HEK293 (cell line): Measurements from ENCODE around the gene RER1.

Experiments used
- CTCF ChIA-PET: fragments of 350-600 bp; formaldehyde crosslinking; extraction: SDS; loops from one replicate; lab custom pipeline; 2021; ENCODE audit warnings: antibody characterized with exemption; lab: Yijun Ruan, JAX
- POLR2A ChIA-PET: fragments of 300-600 bp; formaldehyde crosslinking; extraction: SDS; loops from one replicate; lab custom pipeline; 2020; ENCODE audit warnings: antibody characterized with exemption, inconsistent platforms; lab: Yijun Ruan, JAX
- H3K27ac ChIP-seq: fragments of 200-500 bp; sonication (Bioruptor generic); 2 replicates; pipeline ENCODE4 v1.5.1; 2014; ENCODE audit warnings: low read depth, low read length, control low read depth, inconsistent platforms; ENCODE audit errors: extremely low read depth
- H3K36me3 ChIP-seq, 2 experiments: fragments of 200-500 bp in 1 of 2; sonication (Bioruptor generic) in 1 of 2; 1 replicate in 1 of 2; 2 replicates in 1 of 2; pipeline ENCODE4 v1.5.1; 2014 to 2017; ENCODE audit warnings: inconsistent platforms in 2 of 2, low read length in 2 of 2; ENCODE audit not compliant: control insufficient read depth in 2 of 2, insufficient read depth in 1 of 2
- H3K4me1 ChIP-seq: fragments of 200-500 bp; sonication (Bioruptor generic); 2 replicates; pipeline ENCODE4 v1.5.1; 2014; ENCODE audit warnings: mild to moderate bottlenecking, low read length, inconsistent platforms; ENCODE audit not compliant: control insufficient read depth, insufficient read depth
- H3K4me3 ChIP-seq: 2 replicates; pipeline ENCODE4 v1.5.1; 2011; ENCODE audit warnings: low read depth, mild to moderate bottlenecking, control low read depth, low read length, moderate library complexity
- H3K9me3 ChIP-seq: fragments of 200-500 bp; sonication (Bioruptor generic); 2 replicates; pipeline ENCODE4 v1.5.1; 2014; ENCODE audit warnings: low read depth, low read length, inconsistent platforms; ENCODE audit not compliant: control insufficient read depth, insufficient read depth
- GLI2 ChIP-seq: fragments of 450-650 bp; formaldehyde crosslinking; IDR thresholded peaks from 2 replicates; pipeline ENCODE4; 2017; ENCODE audit warnings: missing biosample characterization, missing genetic modification characterization, low read depth, borderline replicate concordance
- KLF16 ChIP-seq: fragments of 450-650 bp; formaldehyde crosslinking; IDR thresholded peaks from 2 replicates; pipeline ENCODE4 v1.5.1; 2017; ENCODE audit warnings: missing biosample characterization, missing genetic modification characterization
- MYNN ChIP-seq: fragments of 450-650 bp; formaldehyde crosslinking; IDR thresholded peaks from 2 replicates; pipeline ENCODE4 v1.5.1; 2016; ENCODE audit warnings: missing biosample characterization, missing genetic modification characterization, borderline replicate concordance
- REPIN1 ChIP-seq: fragments of 450-650 bp; formaldehyde crosslinking; IDR thresholded peaks from 2 replicates; pipeline ENCODE4 v1.5.1; 2017; ENCODE audit warnings: missing biosample characterization, missing genetic modification characterization, low read depth
- ZBTB20 ChIP-seq: fragments of 450-650 bp; formaldehyde crosslinking; IDR thresholded peaks from 2 replicates; pipeline ENCODE4 v1.5.1; 2016; ENCODE audit warnings: missing biosample characterization, missing genetic modification characterization
- ZBTB8A ChIP-seq: fragments of 450-650 bp; formaldehyde crosslinking; IDR thresholded peaks from 2 replicates; pipeline ENCODE4 v1.5.1; 2016; ENCODE audit warnings: missing biosample characterization, missing genetic modification characterization
- ZFHX2 ChIP-seq: fragments of 450-650 bp; formaldehyde crosslinking; conservative IDR thresholded peaks from 2 replicates; pipeline ENCODE4 v1.5.1; 2016; ENCODE audit warnings: missing biosample characterization, missing genetic modification characterization
- ZFP41 ChIP-seq: fragments of 450-650 bp; formaldehyde crosslinking; IDR thresholded peaks from 2 replicates; pipeline ENCODE4 v1.5.1; 2016; ENCODE audit warnings: missing biosample characterization, missing genetic modification characterization, borderline replicate concordance
- ZNF10 ChIP-seq: fragments of 450-650 bp; formaldehyde crosslinking; IDR thresholded peaks from 2 replicates; pipeline ENCODE4 v1.5.1; 2017; ENCODE audit warnings: missing biosample characterization, missing genetic modification characterization
- ZNF157 ChIP-seq: fragments of 450-650 bp; formaldehyde crosslinking; IDR thresholded peaks from 2 replicates; pipeline ENCODE4 v1.5.1; 2016; ENCODE audit warnings: missing biosample characterization, missing genetic modification characterization
- ZNF19 ChIP-seq: fragments of 450-650 bp; formaldehyde crosslinking; IDR thresholded peaks from 2 replicates; pipeline ENCODE4; 2016; ENCODE audit warnings: missing biosample characterization, missing genetic modification characterization, low read depth
- ZNF2 ChIP-seq: fragments of 450-650 bp; formaldehyde crosslinking; IDR thresholded peaks from 2 replicates; pipeline ENCODE4 v1.5.1; 2016; ENCODE audit warnings: missing biosample characterization, missing genetic modification characterization
- ZNF223 ChIP-seq: fragments of 450-650 bp; formaldehyde crosslinking; IDR thresholded peaks from 2 replicates; pipeline ENCODE4 v1.5.1; 2016; ENCODE audit warnings: missing biosample characterization, missing genetic modification characterization
- ZNF37A ChIP-seq: fragments of 450-650 bp; IDR thresholded peaks from 2 replicates; pipeline ENCODE4 v1.5.1; 2018; ENCODE audit warnings: missing biosample characterization, missing genetic modification characterization
- ZNF514 ChIP-seq: fragments of 450-650 bp; formaldehyde crosslinking; IDR thresholded peaks from 2 replicates; pipeline ENCODE4 v1.5.1; 2016; ENCODE audit warnings: missing biosample characterization, missing genetic modification characterization
- ZNF521 ChIP-seq: fragments of 450-650 bp; formaldehyde crosslinking; IDR thresholded peaks from 2 replicates; pipeline ENCODE4 v1.5.1; 2017; ENCODE audit warnings: missing biosample characterization, mild to moderate bottlenecking, missing genetic modification characterization
- ZNF529 ChIP-seq: fragments of 450-650 bp; formaldehyde crosslinking; IDR thresholded peaks from 2 replicates; pipeline ENCODE4 v1.5.1; 2017; ENCODE audit warnings: missing genetic modification characterization, missing biosample characterization; ENCODE audit not compliant: insufficient replicate concordance
- ZNF707 ChIP-seq: fragments of 450-650 bp; formaldehyde crosslinking; IDR thresholded peaks from 2 replicates; pipeline ENCODE4 v1.5.1; 2016; ENCODE audit warnings: missing biosample characterization, missing genetic modification characterization
- ZNF776 ChIP-seq: fragments of 450-650 bp; formaldehyde crosslinking; IDR thresholded peaks from 2 replicates; pipeline ENCODE4 v1.5.0; 2017; ENCODE audit warnings: missing biosample characterization, missing genetic modification characterization, borderline replicate concordance
- ZNF843 ChIP-seq: fragments of 450-650 bp; formaldehyde crosslinking; IDR thresholded peaks from 2 replicates; pipeline ENCODE4 v1.5.1; 2016; ENCODE audit warnings: missing biosample characterization, missing genetic modification characterization
- ZXDB ChIP-seq: fragments of 450-650 bp; formaldehyde crosslinking; IDR thresholded peaks from 2 replicates; pipeline ENCODE4 v1.5.1; 2016; ENCODE audit warnings: missing biosample characterization, missing genetic modification characterization
- TF ChIP-seq, protein P1 (sequence below): fragments of 450-650 bp; formaldehyde crosslinking; IDR thresholded peaks from 2 replicates; pipeline ENCODE4 v1.5.1; 2017; ENCODE audit warnings: missing biosample characterization, missing genetic modification characterization
- TF ChIP-seq, protein P2 (sequence below): fragments of 450-650 bp; formaldehyde crosslinking; IDR thresholded peaks from 2 replicates; pipeline ENCODE4 v1.5.1; 2016; ENCODE audit warnings: missing biosample characterization, missing genetic modification characterization, borderline replicate concordance
- TF ChIP-seq, protein P3 (sequence below): fragments of 450-650 bp; formaldehyde crosslinking; IDR thresholded peaks from 2 replicates; pipeline ENCODE4 v1.5.1; 2017; ENCODE audit warnings: missing biosample characterization, missing genetic modification characterization

The RER1 gene

DNA sequence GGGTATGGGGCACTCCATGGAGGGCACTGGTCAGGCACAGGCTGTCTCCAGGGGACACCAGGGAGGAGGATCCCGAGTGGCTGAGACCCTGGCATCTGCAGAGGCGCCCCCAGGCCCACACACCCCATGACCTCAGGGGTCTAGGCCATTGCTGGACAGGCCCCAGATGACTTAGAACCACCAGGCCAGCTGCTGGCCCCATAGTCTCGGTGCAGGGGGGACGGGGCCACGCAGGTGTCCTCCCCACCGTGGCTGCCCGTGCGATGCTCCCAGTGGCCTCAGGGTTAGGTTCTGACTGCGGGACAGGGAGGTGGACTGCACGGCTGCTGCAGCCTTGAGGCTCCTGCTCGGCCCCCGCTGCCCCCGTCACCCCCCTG, 44.2 kb upstream of the RER1 start (continued):
- no peak for TF ChIP-seq ZNF37A (tag by site-specific recombination)
- TF ChIP-seq, protein P1, sequence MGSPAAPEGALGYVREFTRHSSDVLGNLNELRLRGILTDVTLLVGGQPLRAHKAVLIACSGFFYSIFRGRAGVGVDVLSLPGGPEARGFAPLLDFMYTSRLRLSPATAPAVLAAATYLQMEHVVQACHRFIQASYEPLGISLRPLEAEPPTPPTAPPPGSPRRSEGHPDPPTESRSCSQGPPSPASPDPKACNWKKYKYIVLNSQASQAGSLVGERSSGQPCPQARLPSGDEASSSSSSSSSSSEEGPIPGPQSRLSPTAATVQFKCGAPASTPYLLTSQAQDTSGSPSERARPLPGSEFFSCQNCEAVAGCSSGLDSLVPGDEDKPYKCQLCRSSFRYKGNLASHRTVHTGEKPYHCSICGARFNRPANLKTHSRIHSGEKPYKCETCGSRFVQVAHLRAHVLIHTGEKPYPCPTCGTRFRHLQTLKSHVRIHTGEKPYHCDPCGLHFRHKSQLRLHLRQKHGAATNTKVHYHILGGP (tag by site-specific recombination): no peak
- TF ChIP-seq GLI2 (tag by site-specific recombination): no peak
- TF ChIP-seq ZNF843 (tag by site-specific recombination): no peak
- TF ChIP-seq ZNF19: no peak
- no peak for TF ChIP-seq ZBTB8A (tag by site-specific recombination)
- no peak for TF ChIP-seq ZNF529 (tag by site-specific recombination)
- no peak for TF ChIP-seq ZNF514

DNA sequence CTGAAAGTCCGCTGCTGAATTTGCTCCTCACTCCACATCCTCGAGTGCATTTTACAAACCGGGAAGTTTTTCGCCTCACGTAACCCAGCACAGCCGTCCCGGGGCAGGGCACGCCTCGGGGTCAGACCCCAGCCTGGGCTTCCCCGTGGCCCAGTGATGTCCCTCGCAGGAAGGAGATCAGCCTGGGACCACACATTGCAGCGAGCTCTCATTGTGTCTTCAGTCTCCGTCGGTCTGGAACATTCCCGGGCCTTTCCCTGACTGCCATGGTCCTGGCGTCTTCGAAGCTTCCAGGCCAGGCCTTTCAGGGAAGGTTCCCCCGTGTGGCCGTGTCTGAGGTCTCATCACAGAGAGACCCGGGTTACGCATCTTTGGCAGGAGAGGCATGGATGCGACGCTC, 43.7 kb upstream of the RER1 start:
- H3K4me1 ChIP-seq: no peaks in the 10 kb centered on the region
- TF ChIP-seq ZNF521 (no peak), ZNF707 (tag by site-specific recombination) (no peak), REPIN1 (tag by site-specific recombination) (no peak), ZNF776 (tag by site-specific recombination) (no peak), ZNF2 (tag by site-specific recombination) (no peak), KLF16 (tag by site-specific recombination) (no peak), ZBTB20 (tag by site-specific recombination) (no peak), ZFP41 (tag by site-specific recombination) (no peak), ZNF223 (no peak), ZNF157 (tag by site-specific recombination) (no peak), MYNN (tag by site-specific recombination) (no peak), ZFHX2 (tag by site-specific recombination) (no peak), ZNF10 (tag by site-specific recombination) (no peak), ZXDB (no peak)
- TF ChIP-seq, protein P1 (tag by site-specific recombination): no peak
- TF ChIP-seq, protein P2, sequence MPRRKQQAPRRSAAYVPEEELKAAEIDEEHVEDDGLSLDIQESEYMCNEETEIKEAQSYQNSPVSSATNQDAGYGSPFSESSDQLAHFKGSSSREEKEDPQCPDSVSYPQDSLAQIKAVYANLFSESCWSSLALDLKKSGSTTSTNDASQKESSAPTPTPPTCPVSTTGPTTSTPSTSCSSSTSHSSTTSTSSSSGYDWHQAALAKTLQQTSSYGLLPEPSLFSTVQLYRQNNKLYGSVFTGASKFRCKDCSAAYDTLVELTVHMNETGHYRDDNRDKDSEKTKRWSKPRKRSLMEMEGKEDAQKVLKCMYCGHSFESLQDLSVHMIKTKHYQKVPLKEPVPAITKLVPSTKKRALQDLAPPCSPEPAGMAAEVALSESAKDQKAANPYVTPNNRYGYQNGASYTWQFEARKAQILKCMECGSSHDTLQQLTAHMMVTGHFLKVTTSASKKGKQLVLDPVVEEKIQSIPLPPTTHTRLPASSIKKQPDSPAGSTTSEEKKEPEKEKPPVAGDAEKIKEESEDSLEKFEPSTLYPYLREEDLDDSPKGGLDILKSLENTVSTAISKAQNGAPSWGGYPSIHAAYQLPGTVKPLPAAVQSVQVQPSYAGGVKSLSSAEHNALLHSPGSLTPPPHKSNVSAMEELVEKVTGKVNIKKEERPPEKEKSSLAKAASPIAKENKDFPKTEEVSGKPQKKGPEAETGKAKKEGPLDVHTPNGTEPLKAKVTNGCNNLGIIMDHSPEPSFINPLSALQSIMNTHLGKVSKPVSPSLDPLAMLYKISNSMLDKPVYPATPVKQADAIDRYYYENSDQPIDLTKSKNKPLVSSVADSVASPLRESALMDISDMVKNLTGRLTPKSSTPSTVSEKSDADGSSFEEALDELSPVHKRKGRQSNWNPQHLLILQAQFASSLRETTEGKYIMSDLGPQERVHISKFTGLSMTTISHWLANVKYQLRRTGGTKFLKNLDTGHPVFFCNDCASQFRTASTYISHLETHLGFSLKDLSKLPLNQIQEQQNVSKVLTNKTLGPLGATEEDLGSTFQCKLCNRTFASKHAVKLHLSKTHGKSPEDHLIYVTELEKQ (tag by site-specific recombination): no peak
- TF ChIP-seq, protein P3, sequence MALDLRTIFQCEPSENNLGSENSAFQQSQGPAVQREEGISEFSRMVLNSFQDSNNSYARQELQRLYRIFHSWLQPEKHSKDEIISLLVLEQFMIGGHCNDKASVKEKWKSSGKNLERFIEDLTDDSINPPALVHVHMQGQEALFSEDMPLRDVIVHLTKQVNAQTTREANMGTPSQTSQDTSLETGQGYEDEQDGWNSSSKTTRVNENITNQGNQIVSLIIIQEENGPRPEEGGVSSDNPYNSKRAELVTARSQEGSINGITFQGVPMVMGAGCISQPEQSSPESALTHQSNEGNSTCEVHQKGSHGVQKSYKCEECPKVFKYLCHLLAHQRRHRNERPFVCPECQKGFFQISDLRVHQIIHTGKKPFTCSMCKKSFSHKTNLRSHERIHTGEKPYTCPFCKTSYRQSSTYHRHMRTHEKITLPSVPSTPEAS (tag by site-specific recombination): no peak
- no peak overlapping the region for H3K4me3 ChIP-seq
- H3K9me3 ChIP-seq: no peaks in the 10 kb centered on the region
- ChIA-PET CTCF (no interaction called here), POLR2A (no interaction called here)
- H3K36me3 ChIP-seq: no peaks in the 10 kb centered on the region
- no peak overlapping the region for H3K27ac ChIP-seq
